22Rv1 (cell line): ENCODE data around the gene MFAP3L.

Experiments
- CTCF ChIP-seq: fragments of 450-650 bp; IDR thresholded peaks from 2 replicates; pipeline ENCODE4 v1.5.1; 2017; ENCODE audit warnings: mild to moderate bottlenecking
- ZFX ChIP-seq: fragments of 450-650 bp; IDR thresholded peaks from 2 replicates; pipeline ENCODE4 v1.6.1; 2017; ENCODE audit warnings: antibody characterized with exemption, borderline replicate concordance

DNA sequence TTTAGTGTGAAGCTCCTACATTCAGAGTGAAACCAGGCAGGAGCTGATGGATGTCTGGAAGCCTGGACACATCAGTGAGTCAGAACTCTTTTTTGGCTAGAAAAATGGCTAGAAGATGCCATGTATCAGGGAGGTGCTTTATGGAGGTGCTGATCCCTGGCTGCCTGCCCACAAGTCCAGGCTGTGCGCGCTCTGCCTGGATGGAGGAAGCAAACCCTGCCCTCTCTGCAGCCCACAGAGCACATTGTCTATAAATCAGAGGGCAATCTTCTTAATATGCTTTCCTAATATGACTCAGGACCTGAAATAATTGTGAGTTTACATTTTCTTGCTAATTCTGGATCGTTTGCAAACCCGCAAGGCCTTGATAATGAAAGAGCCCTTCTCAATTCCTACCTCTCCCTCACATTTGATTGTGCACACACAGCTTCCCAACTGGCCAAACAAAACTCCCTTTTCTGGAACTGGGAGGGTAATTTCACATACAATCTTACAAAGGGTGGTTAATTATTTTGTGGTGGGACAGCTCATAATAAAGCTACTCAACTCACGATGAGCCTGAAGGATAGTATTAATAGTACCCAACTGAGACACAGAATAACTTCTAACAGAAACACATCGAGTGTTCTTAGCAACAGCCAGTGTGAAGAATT lies 11.7 kb downstream of the MFAP3L start:
- no peak for TF ChIP-seq CTCF
- no peak for TF ChIP-seq ZFX
